A549 treated with RU486 at 1 μM for 4 hours (cell line): ENCODE data around the gene ECI1. TPM values are rescaled to one million over a fixed set of nuclear protein-coding genes. Genes with fewer than 3 reads are reported as not detected.

Experiments used
- total RNA-seq: library from RNA; stranded (reverse); fragments of 200-300 nt; extraction: Qiagen RNA extraction; gene quantifications from 5 replicates; pipeline ENCODE4 v1.2.3, GENCODE V29; 2022; ENCODE audit warnings: low read depth

Gene ECI1, protein sequence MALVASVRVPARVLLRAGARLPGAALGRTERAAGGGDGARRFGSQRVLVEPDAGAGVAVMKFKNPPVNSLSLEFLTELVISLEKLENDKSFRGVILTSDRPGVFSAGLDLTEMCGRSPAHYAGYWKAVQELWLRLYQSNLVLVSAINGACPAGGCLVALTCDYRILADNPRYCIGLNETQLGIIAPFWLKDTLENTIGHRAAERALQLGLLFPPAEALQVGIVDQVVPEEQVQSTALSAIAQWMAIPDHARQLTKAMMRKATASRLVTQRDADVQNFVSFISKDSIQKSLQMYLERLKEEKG
- 45.6 to 91.2 TPM (median 87.6 TPM) in 5 replicates for total RNA-seq

DNA sequence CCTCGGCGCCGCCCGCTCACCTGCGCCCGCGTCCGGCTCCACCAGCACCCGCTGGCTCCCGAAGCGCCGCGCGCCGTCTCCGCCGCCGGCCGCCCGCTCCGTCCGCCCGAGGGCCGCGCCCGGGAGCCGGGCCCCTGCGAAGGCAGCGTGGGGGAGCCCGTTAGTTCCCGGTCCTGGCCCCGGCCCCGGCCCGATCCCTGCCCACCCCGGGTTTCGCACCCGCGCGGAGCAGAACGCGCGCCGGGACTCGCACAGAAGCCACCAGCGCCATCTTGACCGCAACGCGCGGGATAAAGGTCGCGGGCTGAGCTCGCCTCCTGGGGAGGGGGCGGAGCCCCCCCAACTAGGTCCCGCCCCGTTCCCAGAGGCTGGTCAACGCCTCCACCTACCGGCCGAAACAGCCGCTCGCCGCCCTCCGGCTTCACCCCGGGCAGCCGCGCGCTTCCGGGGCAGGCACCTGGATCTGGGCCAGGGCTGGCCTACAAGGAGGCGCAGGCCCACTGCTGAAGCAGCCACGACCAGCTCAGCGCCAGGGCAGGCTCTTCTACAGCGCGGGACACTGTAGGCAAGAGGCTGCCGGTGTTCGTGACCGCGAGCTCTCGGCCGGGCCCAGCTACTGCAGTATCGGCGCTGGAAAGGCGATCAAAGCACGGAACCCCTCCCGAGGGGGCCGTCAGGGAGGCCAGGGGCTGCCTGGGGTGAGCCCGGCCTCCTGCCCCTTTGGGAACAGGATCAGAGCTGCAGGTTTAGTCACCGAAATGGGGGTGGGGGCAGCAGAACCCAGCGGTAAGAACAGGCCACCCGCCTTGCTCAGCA, at the start of gene ECI1:
Gene ECI1 (minus strand): TSS at position 292 of the 816 bp plus-strand sequence. CDS start 21 bp downstream, at position 271.

DNA sequence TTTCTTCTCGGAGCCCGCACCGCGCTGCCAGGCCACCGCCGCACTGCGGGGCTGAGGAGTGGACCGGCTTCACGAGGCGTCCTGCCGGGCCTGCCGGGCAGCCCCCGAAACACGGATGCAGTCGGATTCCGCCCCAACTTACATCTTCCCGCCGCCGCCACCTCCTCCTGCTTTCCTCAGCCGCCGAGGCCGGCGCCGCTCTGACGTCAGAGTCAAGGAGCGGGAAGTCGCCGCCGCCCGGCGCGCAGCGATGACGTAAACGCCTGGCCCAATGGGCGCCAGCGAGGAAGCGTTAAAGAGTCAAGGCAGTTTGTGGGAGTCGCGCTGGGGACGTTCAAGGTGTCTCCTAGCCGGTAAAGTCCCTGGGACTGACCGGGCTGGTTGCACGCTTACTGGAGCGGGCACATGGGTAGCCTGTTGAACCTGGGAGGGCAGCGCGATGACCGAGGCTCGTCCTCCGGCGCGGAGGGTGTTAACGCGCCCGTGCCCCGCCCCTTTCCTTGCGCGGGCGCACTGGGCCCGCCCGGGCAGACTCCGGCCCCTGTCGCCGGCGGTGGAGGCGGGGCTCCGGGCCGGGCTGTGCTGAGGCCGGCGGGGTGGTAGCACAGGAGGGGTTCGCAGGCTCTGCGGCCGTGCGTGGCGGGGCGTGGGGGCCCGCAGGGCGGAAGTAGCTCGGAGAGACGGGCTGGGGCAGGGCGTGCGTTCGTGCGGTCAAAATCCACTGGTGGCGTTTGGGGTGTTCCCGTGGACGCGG, 16.7 kb upstream of the ECI1 start, which contains the start of gene RNPS1:
Gene RNPS1 (minus strand): TSS at position 214 of the 754 bp plus-strand sequence. CDS start 3,483 bp downstream, outside the sequence.

DNA sequence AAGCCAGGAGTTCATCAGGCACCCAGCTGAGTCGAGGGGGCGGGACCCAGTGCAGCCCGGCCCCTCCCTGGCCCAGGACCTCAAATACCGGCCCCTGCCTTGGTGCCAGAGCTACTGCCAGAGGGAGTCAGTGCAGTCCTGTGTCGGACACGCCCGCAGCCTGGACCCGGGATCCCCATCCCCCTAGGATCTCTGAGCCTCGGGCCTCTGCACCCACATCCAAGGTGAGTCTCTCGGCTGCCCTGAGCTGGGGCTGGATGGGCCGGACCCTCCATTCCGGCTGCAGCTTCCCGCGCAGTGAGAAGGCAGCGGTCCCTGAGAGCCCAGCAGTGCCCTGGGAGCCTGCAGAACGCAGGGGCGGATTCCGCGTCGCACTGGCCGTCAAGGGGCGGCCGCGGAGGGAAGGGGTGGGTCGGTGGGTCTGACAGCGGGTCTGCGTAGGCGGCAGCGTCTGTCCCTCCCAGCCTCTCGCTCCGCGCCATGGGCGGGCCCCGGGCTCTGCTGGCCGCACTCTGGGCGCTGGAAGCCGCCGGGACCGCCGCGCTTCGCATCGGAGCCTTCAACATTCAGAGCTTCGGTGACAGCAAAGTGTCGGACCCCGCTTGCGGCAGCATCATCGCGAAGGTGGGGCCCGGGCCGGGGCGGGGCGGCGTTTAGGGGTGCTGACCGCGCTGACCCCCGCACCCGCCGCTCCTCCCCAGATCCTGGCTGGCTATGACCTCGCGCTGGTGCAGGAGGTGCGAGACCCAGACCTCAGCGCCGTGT, 14.9 kb downstream of the ECI1 start, which contains the start of gene DNASE1L2:
Gene DNASE1L2 (plus strand): TSS at position 108 of the 765 bp plus-strand sequence. CDS start 373 bp downstream, at position 481.

DNA sequence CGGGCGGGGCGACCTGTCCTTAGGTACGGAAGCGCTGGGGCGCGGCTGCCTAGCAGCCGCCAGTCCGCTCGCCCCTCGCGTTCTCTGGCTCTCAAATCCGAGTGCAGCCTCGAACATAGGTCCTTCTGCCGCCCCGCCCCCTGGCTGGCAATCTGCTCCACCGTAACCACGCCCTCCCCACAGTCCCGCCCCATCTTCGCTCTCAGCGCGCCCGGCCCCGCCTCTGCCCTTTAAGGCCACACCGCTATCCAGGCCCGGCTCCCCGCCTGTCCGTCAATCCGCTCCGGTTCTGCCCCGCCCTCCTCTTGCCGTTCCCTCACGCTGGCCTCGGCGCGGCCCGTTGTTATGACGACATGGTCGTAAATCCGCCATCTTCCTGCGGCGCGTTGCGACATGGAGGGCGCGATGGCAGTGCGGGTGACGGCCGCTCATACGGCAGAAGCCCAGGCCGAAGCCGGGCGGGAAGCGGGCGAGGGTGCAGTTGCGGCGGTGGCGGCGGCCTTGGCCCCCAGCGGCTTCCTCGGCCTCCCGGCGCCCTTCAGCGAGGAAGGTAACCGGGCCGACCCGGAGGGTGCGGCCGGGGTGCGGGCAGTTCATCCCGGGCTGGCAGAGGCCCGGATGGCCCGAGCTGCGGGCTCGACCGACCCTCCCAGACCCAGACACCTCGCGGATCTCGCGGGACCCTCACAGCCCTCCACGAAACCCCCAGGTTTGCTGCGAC, 28.0 kb downstream of the ECI1 start, which contains the start of gene E4F1:
Gene E4F1 (plus strand): TSS at position 371 of the 721 bp plus-strand sequence. CDS start 23 bp downstream, at position 394.

DNA sequence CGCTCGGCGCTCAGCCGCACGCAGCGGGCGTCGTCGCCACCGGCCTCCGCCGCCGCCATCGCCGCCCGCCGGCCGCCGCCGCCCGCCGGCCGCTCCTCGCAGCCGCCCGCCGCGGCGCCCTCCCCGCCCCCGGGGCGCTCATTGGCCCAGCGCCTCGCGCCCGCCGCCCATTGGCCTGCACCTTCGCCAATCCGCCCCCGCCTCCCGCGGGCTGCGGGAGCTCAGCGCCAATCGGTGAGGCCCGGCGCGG, 36.7 kb downstream of the ECI1 start, which contains the start of gene PGP:
Gene PGP (minus strand): TSS at position 122 of the 250 bp plus-strand sequence. CDS start 63 bp downstream, at position 59.

DNA sequence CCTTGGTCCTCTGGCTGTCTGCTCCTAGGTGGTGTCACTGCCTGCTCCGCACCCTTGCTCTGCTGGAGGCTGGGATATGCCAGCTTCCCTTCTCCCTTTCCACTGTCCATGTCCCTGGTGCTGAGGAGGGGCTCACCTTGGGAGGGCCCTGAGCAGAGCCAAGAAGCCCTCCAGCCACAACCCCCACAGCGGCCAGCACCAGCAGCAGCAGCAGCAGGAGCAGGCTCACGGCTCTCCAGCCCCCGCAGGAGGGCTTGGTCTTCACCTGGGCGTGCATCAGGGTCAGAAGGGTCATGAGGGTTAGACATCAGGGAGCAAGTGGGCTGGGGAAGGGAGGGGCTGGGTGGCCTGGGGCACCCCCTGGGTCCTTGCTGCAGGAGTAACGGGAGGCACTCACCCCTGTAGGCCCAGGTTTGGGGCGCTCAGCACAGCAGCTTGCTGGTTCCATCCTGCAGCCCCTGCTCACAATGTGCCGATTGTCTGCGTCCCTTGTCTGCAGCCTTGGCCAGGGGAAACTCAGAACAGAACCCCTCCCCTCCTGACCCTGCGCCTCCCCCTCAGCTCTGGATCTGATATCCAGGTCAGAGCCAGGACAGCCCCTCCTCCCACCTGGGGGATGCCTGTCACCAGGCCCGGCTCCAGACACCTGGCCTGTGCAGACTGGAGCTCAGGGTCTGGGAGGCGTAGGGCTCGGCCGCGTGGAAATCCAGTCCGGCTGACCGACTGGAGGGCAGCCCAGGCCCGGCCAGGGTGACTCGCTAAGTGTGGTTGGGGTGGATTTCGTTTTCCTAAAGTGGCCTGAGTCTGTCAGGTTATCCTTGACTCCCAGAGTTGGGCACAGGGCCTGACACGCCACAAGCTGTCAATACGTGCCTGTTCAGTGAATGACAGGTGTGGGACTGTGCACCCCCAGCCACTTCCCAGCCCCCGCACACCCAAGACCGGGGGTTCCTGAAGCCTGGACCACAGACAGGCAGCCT, 40.7 kb downstream of the ECI1 start, which contains the start of gene BRICD5:
Gene BRICD5 (minus strand): TSS at position 478 of the 980 bp plus-strand sequence. CDS start 30 bp downstream, at position 448.

DNA sequence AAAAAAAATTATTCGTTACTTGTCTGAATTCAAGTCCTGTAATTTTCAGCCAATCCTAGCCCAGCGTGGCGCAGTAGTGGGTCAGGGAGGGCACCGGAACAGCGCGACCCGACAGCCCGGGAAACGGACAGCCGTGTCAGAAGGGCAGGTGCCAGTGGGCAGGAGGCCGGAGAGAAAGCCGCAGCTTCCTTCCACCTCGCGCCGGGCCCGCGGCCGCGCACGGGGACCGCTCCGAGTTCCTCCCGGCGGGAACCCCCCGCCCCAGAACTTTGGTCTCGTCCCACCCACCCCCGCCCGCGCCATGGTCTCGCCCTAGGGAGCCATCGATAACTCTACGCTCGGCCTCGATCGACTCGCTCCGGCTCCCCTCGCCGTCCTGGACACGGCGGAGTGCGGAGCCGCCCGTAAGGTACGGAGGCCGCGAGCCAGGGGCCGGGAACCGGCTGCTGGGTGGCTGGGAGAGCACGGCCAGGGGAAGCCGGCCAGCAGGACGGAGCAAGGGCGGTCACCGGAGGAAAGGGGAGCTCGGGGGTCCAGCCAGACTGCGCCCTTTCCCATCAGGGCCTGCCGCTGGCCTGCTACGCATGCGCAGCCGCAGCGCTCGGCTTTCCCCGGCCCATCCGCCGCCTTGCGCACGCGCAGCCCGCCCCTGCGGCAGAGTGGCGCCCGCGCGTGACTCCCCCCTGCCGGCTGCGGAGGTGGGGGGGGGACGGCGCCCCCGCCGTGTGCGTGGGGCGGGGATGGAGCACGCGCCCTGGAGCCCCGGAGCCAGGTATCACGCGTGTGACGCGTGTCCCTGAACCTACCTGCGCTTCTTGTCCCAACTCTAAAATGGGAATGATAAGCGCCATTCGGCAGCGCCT, 46.1 kb downstream of the ECI1 start, which contains the start of gene MLST8:
Gene MLST8 (plus strand): TSS at position 351 of the 863 bp plus-strand sequence. CDS start 632 bp downstream, outside the sequence.

DNA sequence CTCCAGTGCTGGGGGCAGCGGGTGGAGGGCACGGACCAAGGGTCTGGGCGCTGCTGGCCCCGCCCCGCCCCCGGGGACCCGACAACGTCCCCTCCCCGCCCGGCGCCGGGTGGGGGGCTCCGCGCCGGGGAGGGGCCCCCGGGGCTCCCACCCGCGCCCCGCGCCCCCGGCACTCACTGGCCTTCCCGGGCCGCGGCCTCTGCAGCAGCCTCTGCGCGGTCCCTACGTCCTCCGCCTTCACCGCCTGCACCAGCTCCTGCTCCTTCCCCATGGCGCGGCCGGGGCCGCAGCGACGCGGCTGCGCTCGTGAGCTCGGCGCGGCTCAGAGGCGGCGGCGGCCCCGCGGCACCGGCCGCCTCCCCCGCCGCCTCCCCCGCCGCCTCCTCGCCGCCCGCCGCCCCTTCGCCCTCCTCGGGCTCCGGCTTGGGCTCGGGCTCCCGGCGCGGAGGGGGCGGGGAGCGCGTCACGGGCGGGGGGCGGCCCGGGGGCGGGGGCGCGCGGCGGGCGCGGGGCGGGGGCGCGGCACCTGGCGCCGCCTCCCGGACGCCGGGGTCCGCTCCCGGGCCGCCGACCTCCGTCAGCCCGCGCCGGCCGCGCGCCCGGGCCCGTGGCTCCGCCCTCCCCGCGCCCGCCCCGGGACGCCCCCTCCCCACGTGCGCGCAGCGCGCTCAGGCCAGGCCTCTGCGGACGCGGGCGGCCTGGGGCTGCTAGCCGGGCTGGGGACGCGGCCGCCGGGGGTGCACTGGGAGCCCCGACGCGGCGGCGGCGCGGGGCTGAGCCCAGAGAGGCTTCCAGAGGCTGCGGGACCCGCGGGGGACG, 55.0 kb downstream of the ECI1 start, which contains the start of gene CASKIN1:
Gene CASKIN1 (minus strand): TSS at position 444 of the 819 bp plus-strand sequence. CDS start 173 bp downstream, at position 271.

Other genes with a start within 250 kb of the ECI1 start
- gene ZNF598, start 241.8 kb downstream of the ECI1 start, total RNA-seq, result 43.5 to 62.6 TPM (median 56.0 TPM) in 5 replicates
- 0.92 to 2.0 TPM (median 1.0 TPM) in 4 of 5 replicates, not detected in the other for gene NPW, start 231.8 kb downstream of the ECI1 start, total RNA-seq
- 34.8 to 57.8 TPM (median 54.9 TPM) in 5 replicates for gene NHERF2, start 224.7 kb downstream of the ECI1 start, total RNA-seq
- 30.8 to 47.1 TPM (median 43.6 TPM) in 5 replicates for gene NTHL1, start 203.8 kb downstream of the ECI1 start, total RNA-seq
- gene TSC2, start 203.6 kb downstream of the ECI1 start, total RNA-seq, result 27.9 to 39.7 TPM (median 36.6 TPM) in 5 replicates
- 37.4 to 56.1 TPM (median 48.8 TPM) in 5 replicates for gene PKD1, start 115.7 kb downstream of the ECI1 start, total RNA-seq
- gene RAB26, start 103.0 kb downstream of the ECI1 start, total RNA-seq, result 2.7 to 5.0 TPM (median 4.0 TPM) in 5 replicates
- 39.8 to 58.6 TPM (median 51.7 TPM) in 5 replicates for gene TRAF7, start 95.8 kb downstream of the ECI1 start, total RNA-seq
- 0.26 to 0.95 TPM (median 0.49 TPM) in 5 replicates for gene CASKIN1, start 55.0 kb downstream of the ECI1 start, total RNA-seq
- gene MLST8, start 46.1 kb downstream of the ECI1 start, total RNA-seq, result 35.7 to 53.7 TPM (median 52.7 TPM) in 5 replicates
- gene BRICD5, start 40.7 kb downstream of the ECI1 start, total RNA-seq, result 2.9 to 6.6 TPM (median 4.6 TPM) in 5 replicates
- 16.8 to 38.1 TPM (median 35.4 TPM) in 5 replicates for gene PGP, start 36.7 kb downstream of the ECI1 start, total RNA-seq
- gene E4F1, start 28.0 kb downstream of the ECI1 start, total RNA-seq, result 17.8 to 28.1 TPM (median 24.2 TPM) in 5 replicates
- 0.56 to 1.4 TPM (median 1.2 TPM) in 5 replicates for gene DNASE1L2, start 15.1 kb downstream of the ECI1 start, total RNA-seq
- 263 to 286 TPM (median 267 TPM) in 5 replicates for gene RNPS1, start 16.5 kb upstream of the ECI1 start, total RNA-seq
- 13.6 to 20.1 TPM (median 17.0 TPM) in 5 replicates for gene ABCA3, start 89.1 kb upstream of the ECI1 start, total RNA-seq
- 20.4 to 25.0 TPM (median 23.0 TPM) in 5 replicates for gene CCNF, start 177.9 kb upstream of the ECI1 start, total RNA-seq
- 16.3 to 24.0 TPM (median 22.7 TPM) in 5 replicates for gene TEDC2, start 208.5 kb upstream of the ECI1 start, total RNA-seq
- gene NTN3, start 219.7 kb upstream of the ECI1 start, total RNA-seq, result 0.05 to 0.15 TPM in 2 of 5 replicates, not detected in the others
- 5.9 to 8.4 TPM (median 7.1 TPM) in 5 replicates for gene TBC1D24, start 223.5 kb upstream of the ECI1 start, total RNA-seq